SW 1271 (cell line): ENCODE results near the gene RORC.
"Not testable (repeated sequence)": the region's sequence is repeated elsewhere in the genome, so short reads cannot be mapped to it uniquely, and the experiment has no call there.

Experiments
- DNase-seq, 2 experiments: peaks; one replicate each; lab custom pipeline; 2025; lab: John Stamatoyannopoulos, UW

RORC gene

DNA sequence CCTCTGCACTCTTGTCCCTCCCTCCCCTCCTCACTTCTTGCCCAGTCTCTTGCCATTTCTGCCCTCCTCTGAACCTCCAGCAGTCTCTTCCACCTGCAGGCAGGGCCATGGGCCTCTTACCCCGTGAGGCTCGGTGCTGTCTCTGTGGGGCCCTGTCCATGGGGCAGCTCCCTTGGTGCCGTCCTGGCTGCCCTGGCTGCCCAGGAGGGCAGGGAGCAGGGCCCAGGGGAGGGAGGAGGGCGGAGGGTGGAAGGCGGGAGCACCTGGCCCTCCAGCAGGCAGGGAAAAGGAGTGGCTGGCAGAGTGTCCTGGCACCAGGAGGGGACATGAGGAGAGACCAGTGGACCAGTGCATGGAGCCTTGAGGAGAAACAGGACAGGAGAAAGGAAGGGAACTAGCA lies at the start of gene RORC:
Gene RORC (minus strand): TSS at position 198 of the 400 bp plus-strand sequence. CDS start 38 bp downstream, at position 160.
- DNase-seq: no peak

DNA sequence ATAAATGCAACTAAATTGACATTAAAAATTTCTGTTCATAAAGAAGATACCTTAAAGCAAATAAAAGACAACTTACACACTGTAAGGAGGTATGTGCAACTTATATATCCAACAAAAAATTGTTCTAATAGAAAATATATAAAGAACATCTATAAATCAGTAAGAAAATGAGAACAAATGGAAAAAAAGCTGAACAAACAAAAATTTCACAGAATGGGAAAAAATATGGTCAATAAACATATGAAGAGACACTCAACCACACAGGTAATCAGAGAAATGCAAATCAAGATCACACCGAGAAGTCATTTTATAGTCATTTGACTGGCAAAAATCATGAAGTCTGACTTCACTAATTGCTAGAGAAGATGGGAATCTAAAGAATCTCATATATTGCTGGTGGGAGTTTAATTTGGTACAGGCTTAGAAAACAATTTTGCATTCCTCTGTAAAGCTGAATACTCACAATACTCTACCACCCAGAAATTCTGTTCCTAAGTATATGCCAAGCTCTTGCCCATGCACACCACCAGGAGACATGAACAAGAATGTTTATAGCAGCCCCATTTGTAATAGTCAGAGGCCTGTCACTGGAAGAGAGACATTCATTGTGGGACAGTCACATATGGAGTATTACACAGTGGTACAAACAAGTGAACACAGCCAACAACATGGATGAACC lies 44.0 kb upstream of the RORC start:
- DNase-seq: no peak

DNA sequence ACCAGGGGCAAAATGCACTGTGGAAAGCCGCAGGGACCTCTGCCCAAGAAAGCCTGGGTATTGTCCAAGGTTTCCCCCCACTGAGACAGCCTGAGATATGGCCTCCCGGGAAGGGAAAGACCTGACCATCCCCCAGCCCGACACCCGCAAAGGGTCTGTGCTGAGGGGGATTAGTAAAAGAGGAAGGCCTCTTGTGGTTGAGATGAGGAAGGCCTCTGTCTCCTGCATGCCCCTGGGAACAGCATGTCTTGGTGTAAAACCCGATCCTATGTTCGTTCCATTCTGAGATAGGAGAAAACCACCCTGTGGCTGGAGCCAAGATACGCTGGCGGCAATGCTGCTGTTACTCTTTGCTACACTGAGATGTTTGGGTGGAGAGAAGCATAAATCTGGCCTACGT lies 41.2 kb upstream of the RORC start:
- DNase-seq: not testable (repeated sequence)

DNA sequence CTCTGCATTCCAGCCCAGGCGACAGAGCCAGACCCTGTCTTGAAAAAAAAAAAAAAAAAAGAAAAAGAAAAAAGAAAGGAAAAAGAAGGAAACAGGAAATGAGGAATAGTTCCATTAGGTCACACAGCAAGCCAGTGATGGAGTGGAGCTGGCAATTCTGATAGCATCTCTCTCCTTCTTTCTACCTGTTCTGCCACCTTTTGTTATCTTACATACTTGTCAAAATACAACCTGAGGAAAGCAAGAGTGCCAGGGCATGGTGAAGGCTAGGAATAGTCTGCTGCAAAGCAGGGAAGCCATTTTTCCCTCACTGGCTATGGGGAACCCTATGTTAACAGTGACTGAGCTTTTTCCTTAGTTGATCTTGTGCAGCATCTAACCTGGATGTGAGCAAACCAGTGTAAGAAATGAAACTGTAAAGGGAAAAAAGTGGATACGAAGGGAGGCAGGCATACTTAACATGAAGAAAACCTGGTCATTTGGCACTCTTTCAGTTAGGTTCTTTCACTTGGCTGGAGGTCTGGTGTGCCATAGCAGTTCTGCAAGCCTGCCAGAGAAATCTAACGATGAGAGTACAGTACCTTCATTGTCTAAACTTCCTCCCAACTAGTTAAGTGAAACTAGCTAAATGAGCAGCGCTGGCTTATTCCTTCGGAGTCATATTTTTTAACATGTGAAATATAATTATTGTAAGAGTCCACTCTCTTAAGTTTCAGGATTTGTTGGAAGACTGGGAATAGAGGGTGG lies 39.9 kb upstream of the RORC start:
- DNase-seq: no peak

DNA sequence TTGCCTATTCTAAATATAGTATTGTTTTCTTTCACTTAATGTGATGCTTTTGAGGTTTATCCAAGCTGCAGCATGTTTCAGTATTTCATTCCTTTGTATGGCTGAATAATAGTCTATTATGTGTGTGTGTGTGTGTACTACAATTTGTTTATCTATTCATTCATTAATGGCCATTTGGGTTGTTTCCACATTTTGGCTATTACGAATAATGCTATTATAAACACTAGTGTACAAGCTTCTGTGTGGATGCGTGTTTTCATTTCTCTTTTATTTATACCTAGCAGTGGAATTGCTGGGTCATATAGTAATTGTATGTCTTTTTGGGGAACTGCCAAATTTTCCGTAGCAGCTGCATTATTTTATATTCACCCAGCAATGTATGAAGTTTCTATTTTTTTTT lies 36.9 kb upstream of the RORC start:
- DNase-seq: no peak

DNA sequence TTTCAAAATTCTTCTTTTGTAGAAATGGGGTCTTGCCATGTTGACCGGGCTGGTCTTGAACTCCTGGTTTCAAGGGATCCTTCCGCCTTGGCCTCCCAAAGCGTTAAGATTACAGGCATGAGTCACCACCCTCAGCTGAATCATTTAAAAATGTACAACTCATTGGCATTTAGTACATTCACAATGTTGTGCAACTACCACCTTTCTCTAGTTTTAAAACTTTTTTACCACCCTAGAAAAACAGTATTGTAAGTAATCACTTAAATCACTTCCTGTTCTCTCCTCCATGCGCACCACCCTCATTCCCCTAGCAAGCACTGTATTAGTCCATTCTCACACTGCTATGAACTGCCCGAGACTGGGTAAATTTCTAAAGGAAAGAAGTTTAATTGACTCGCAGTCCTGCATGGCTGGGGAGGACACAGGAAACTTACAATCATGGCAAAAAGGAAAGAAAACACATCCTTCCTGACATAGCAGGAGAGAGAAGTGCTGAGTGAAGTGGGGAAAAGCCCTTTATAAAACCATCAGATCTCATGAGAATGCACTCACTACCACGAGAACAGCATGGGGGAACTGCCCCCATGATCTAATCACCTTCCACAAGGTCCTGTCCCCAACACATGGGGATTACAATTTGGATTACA lies 36.3 kb upstream of the RORC start:
- DNase-seq: no peak

DNA sequence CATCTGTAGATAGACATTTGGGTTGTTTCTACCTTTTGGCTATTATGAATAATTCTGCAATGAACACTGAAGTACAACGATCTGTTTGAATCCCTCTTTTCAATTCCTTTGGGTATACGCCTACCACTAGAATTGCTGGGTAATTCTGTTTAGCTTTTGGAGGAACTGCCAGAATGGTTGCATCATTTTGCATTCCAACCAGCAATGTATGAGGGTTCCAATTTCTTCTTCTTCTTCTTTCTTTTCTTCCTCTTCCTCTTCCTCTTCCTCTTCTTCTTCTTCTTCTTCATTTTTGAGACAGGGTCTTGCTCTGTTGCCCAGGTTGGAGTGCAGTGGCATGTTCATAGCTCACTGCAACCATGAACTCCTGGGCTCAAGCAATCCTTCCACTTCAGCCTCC lies 35.7 kb upstream of the RORC start:
- DNase-seq: no peak

DNA sequence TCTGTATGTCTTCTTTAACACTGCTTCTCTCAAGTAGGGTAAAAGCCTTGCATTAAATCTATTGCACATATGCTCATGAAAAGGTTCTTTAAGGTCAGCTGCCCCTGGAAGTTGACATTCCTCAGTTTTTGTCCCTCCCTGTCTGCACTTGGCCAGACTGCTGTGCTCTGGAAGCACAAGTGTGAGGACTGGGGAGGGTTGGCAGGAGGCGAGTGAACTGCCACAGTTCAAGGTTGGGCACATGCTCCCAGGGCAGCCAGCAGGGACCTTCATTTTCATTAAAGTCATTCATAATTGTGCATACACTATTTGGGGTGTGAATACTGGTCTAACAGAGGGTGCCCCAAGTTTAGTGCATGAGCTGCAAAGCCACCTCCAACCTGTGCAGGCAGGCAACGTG lies 32.8 kb upstream of the RORC start:
- DNase-seq: no peak

DNA sequence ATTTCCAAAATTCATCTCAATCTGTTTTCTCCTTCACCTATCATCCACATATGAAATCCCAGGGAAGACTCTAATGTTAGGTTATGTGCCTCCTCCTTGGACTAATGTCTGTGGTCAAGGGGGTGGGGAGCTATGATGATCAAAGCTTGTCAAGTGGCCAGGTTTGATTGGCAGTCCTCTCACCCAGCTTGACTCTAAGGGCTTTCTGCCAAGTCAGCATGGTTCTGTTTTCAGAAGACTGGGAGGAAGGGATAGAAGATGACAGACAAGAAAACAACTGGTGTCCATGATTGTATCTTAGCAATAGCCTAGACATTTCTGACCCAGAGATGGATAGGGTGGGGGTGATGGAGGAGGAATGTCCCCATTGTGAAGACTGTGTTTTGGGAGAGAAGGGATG lies 31.0 kb upstream of the RORC start:
- DNase-seq: no peak

DNA sequence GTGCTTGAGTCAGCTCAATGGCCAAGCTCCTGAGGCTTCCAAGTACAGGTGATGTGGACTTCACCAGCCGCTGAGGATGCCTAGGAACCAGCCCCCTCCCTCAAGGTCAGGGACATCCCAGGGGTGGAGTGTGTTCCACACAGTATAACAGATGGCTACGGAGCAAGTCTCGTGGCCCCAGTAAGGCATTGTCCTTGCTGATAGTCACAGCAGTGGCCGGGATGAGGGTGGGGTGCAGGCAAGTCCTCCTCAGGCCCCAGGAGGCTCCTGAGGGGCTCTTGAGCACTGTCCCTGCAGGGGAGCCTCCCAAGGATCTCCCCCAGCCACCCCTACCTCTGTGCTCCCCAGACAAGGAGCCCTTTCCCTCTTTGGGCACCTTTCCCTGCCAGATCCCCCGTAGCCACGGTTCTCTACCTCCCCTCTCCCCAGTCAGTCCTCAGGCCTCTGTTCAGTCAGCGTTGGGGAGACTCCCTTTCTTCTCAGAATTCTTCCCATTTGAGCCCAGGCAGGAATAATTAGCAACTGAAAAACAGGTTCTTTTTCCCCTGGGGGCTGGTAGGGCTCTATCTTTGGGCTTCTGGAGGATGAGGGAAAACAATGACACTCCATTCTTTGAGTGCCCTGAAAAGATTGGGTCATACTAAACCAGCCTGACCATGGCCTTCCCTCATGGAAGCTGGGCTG lies 29.0 kb upstream of the RORC start:
- DNase-seq: no peak

DNA sequence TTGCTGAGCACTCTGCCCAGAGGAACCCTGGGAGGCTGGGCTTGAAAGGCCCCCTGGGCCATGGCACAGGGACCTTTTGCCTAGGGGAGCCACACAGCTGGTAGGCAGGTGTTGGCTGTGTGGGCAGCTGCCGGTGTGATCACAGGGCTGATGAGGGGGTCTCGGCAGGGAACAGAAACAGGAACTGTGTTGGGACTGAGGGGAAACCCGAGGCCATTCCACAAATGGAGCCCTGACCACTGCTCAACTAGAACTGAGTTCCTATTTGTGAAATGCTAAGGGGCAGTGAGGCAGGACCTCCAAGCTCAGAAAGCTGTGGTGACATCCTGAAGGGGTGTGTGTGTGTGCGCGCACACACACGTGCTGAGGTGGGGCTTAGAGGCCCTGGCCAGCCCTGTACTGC lies 28.3 kb upstream of the RORC start:
- no peak for DNase-seq

DNA sequence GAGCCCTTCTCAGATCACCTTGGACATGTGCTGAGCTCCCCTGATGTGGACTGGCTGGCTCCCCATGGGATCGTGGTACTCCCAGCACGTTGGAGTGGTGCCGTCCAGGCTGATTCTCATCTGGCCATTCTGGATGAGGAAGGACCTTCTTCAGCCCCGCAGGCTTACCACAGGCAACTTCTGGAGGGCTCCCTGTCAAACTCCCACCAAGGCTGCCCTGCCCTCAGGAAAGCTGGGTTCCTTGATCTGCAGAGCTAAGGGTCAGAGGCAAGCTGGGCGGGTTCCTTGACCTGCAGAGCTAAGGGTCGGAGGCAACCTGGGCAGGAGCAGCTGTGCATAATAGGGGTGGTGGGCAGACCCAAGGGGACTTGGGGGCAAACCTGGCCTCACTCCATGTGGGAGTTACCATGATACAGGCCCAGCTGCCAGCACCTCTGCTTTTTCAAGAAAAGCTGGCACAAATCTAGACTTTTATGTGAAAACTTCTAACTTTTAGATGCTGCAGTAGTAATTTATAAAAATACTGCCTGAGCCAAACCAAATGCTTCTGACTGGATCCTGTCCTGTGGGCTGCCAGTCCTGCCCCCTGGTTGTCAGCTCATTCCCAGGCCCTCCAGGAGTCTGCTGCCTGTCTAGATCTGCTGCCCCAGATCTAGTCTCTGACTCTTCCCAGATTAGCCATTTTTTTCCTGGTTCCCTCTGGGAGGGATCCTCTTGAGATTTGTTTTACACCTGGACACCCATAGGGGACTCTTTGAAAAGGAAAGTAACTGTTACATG lies 27.5 kb upstream of the RORC start:
- no peak for DNase-seq

DNA sequence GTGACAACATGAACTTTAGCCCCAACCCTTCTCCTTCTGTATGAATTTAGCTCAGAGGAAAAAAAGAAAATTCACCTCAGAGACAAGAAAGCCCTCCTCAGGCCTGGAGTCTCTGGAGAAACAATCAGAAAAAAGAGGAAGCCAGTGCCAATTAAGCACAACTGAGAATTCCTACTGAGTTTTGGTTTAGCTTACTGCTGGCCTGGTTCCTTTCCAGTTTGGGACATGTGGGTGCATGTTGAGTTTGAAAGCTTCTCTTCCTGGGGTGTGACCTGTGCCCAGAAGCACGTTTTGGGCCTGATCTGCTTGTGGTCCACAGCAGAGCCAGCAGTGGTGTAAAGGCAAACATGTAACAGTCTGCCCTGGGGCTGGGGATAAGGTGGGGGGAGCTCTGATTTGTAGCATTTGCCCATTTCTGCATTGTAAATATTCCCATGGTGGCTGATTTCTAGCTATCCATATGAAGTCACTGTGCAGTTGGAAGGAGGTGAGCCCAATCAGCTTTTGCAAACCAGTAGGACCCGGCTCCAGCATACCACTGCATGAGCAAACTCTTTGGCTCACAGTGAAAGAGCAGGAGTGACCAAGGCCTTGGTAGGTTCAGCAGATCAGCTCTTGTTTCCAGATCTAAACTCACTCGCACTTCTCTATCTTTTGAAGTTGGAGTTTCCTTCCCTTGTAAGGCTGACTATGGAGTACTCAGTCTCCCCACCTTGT lies 26.6 kb upstream of the RORC start:
- no peak for DNase-seq

DNA sequence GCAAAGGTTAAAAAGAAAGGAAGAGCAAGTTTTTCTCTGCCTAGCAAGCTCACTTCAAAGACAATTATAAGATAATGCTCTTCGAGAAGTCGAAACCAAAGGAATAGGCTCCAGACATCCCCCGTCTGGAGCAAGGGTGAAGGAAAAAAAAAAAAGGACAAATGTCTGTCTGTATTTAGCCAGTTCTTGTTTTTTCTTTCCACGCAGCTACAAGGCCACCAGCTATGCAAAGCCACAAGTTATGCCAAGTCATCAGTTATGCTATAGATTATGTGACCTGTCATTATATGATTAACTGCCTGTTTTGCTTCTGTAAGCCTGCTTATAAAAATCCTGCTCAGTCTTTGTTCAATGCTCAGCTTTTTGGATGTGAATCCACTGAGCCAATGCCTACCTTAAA lies 24.3 kb upstream of the RORC start:
- no peak for DNase-seq

DNA sequence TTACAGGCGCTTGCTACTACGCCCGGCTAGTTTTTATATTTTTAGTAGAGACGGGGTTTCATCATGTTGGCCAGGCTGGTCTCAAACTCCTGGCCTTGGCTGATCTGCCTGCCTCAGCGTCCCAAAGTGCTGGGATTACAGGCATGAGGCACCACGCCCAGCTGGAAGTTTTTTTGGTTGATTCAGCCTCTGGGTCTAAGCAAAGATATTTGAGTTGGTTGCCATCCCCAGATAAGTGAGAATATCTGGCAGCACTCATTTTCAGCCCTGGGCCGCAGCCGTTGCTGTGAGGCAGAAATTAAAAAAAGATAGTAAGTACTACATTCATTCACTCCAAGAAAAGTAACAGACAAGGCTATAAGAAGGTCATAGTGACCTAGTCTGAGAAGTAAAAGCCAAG lies 23.9 kb upstream of the RORC start:
- DNase-seq: not testable (repeated sequence)

DNA sequence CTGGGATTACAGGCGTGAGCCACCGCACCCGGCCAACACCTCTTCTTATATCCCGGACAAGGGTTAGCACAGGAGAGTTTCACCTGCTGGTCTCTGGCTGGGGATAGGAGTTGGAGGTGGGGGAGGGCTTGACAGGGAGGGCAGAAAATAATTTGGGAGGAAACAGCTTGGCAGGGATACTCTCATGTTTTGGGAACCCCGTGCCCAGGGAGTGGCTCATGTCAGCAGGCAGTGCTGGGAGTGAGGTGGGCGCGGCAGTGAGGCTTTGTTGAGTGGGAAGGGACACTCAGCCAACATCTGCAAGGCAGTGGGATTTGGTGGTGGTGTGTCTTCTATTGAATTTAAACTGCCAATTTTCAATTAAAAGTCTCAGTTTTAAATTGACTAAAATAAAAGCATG lies 23.1 kb upstream of the RORC start:
- no peak for DNase-seq

DNA sequence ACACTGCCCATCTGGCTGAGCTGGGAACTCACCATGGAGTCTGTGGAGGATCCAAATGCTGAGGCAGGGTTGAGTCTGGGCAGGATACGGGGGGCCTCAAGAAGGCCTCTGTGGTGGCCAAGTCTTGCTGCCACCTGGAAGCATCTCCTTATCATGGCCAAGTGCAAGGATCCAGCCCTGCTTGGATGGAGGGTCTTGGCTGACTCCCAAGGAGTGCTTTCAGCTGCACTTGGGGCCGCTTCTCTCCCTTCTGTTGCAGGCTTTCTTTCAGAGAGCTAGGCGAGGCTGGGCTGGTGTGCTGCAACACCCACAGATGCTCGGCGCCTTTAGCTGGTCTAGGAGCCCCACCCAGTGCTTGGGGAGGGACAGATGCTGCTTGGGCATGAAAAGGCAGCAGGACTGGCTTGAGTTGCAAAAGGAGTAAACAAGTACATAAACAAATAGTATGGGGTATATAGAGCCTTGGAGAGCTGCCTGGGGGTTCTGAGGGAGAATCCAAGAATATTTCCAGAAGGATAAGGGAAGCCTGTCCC lies 21.9 kb upstream of the RORC start, which contains the start of gene THEM5:
Gene THEM5 (minus strand): TSS at position 302 of the 533 bp plus-strand sequence. CDS start 147 bp downstream, at position 155.
- no peak for DNase-seq

DNA sequence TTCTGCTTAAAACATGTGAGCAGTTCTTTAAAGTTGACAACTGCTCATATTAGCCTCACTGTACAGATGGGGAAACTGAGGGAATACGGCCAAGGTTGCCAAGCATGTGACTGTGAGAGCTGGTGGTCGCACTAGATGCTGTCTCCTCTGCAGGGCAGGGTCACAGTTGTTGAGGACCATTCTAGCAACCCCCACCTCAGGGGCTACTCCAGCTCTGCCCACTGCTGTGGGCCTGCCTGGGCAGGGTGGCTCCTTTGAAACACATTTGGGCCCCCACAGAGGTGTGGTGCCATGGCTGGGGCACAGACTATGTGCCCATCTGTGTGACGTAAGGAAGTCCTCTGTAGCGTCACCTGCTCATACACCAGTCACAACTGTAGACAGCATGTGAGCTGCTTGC lies 21.1 kb upstream of the RORC start:
- no peak for DNase-seq

DNA sequence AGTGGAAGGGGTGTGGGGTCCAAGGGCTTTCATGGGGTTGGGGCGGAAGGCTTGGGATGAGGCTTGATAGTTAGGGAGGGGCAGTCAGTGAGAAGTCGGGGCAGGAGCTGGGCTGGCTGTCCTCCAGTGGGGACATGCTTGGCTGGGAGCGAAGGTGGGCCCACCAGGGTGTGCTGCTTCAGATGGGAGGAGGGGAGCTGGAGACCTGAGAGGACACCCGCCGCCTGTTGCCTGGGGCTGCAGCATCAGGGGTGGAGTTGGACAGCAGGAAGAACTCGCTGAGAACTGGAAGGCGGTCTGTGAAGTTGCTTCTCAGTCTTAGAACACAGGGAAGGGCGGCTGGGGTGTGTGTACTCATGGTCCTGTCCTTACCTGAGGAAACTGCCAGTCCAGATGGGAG lies 20.3 kb upstream of the RORC start:
- no peak for DNase-seq

DNA sequence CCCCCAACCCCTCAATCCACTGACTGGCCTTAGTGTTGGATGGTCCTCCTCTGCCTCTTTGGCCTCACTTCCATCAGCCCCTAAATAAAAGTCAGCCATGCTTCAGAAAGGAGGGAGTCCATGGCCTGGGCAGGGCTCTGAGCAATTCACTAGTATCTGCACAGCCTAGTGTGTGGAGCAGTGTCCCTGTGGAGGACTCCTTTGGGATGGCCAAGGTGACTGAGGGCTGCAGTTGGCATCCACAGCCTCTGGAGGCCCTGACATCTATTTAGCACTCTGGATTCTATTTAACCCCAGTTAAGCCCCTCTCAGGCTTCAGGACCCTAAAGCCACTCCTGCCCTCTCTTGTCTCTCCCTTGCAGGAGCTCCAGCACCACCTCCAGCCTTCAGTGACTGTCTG lies 18.3 kb upstream of the RORC start:
- DNase-seq: no peak

DNA sequence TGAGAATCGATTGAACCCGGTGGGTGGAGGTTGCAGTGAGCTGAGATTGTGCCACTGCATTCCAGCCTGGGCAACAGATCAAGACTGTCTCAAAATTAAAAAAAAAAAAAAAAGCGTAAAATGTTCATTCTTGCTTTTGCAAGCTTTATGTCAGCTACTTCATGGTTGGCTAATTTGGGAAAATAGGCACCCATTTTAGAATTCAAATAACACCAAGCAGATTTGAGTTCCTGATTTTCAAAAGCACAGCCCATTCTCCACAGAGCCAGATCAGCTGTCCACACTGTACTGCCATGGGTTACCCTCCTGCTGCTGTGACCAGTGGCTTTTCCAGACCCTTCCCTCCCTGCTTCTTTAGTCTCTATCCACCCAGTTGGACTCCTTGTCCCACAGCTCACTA lies 17.5 kb upstream of the RORC start:
- DNase-seq: no peak
